CD14-positive monocyte (primary cell): ENCODE results near the gene IMMP2L. TPM values are rescaled to one million over a fixed set of nuclear protein-coding genes. Genes with fewer than 3 reads are reported as not detected.

ENCODE experiments used
- DNase-seq, 3 donors: peaks; one replicate each; pipeline ENCODE4 v3.0.0-alpha.2; 2011 to 2022
- H2AFZ ChIP-seq: 2 replicates; pipeline ENCODE4 v1.6.0; 2012; ENCODE audit warnings: mild to moderate bottlenecking, low read depth, low read length, inconsistent platforms; ENCODE audit not compliant: insufficient read depth, poor library complexity, severe bottlenecking
- H3K27ac ChIP-seq, 2 donors: 1 replicate in 1 of 2; 2 replicates in 1 of 2; pipeline ENCODE4 v1.5.1; 2012 to 2013; ENCODE audit warnings: low read length in 2 of 2, control low read depth in 1 of 2, inconsistent platforms in 1 of 2, low read depth in 1 of 2, mild to moderate bottlenecking in 1 of 2
- H3K27me3 ChIP-seq, 2 donors: one replicate each; pipeline versions ENCODE4 v1.6.0 to v1.6.1; 2011 to 2013; ENCODE audit warnings: low read length in 2 of 2; ENCODE audit not compliant: control insufficient read depth in 2 of 2, insufficient read depth in 2 of 2
- H3K36me3 ChIP-seq, 2 donors: replicated peaks in 1 of 2; 1 replicate in 1 of 2; 2 replicates in 1 of 2; pipeline versions ENCODE4 v1.5.1 to v1.6.1; 2012 to 2013; ENCODE audit warnings: low read length in 2 of 2, control low read depth in 1 of 2, inconsistent platforms in 1 of 2, mild to moderate bottlenecking in 1 of 2; ENCODE audit not compliant: insufficient read depth in 2 of 2, control insufficient read depth in 1 of 2
- H3K4me1 ChIP-seq, 2 donors: 1 replicate in 1 of 2; 2 replicates in 1 of 2; pipeline versions ENCODE4 v1.5.1 to v1.6.1; 2012 to 2013; ENCODE audit warnings: low read length in 2 of 2, control low read depth in 1 of 2, inconsistent platforms in 1 of 2, mild to moderate bottlenecking in 1 of 2, moderate library complexity in 1 of 2; ENCODE audit not compliant: insufficient read depth in 2 of 2, control insufficient read depth in 1 of 2
- H3K4me2 ChIP-seq: replicated peaks from 2 replicates; pipeline ENCODE3; 2012; ENCODE audit warnings: low read length, moderate library complexity, mild to moderate bottlenecking; ENCODE audit not compliant: poor library complexity, severe bottlenecking; ENCODE audit errors: extremely low read depth
- H3K4me3 ChIP-seq, 3 experiments: fragments of 200-600 bp in 1 of 3; sonication (generic) in 1 of 3; replicated peaks in 1 of 3; 1 replicate in 2 of 3; 2 replicates in 1 of 3; pipeline ENCODE4 v1.5.1; 2011 to 2013; ENCODE audit warnings: low read length in 3 of 3, mild to moderate bottlenecking in 3 of 3, control low read depth in 2 of 3, low read depth in 2 of 3, inconsistent platforms in 1 of 3, moderate library complexity in 1 of 3
- H3K79me2 ChIP-seq: 2 replicates; pipeline ENCODE4 v1.6.0; 2012; ENCODE audit warnings: mild to moderate bottlenecking, control low read depth, inconsistent platforms, low read length, moderate library complexity; ENCODE audit not compliant: insufficient read depth
- H3K9ac ChIP-seq: 2 replicates; pipeline ENCODE4 v1.6.0; 2017; ENCODE audit warnings: low read length, mild to moderate bottlenecking; ENCODE audit not compliant: insufficient read depth, poor library complexity, severe bottlenecking
- H3K9me3 ChIP-seq, 2 donors: replicated peaks in 1 of 2; 1 replicate in 1 of 2; 2 replicates in 1 of 2; pipeline versions ENCODE4 v1.5.1 to v1.6.1; 2012 to 2013; ENCODE audit warnings: low read length in 2 of 2, control low read depth in 1 of 2; ENCODE audit not compliant: control insufficient read depth in 1 of 2, insufficient read depth in 1 of 2
- H4K20me1 ChIP-seq: 2 replicates; pipeline ENCODE4 v1.6.0; 2012; ENCODE audit warnings: mild to moderate bottlenecking, low read length, control low read depth, moderate library complexity; ENCODE audit not compliant: insufficient read depth
- H3K27ac Mint-ChIP-seq, 7 donors: one replicate each; pipeline ENCODE4 v1.8.0; 2020; ENCODE audit warnings: mild to moderate bottlenecking in 7 of 7, mixed read lengths in 7 of 7, moderate library complexity in 6 of 7, inconsistent platforms in 2 of 7
- H3K27me3 Mint-ChIP-seq, 3 donors: one replicate each; pipeline ENCODE4 v1.8.0; 2021 to 2022; ENCODE audit warnings: low read depth in 3 of 3, mild to moderate bottlenecking in 3 of 3, mixed read lengths in 3 of 3, moderate library complexity in 3 of 3, inconsistent platforms in 1 of 3
- H3K36me3 Mint-ChIP-seq, 2 donors: one replicate each; pipeline ENCODE4 v1.8.0; 2020; ENCODE audit warnings: mixed read lengths in 2 of 2, inconsistent platforms in 1 of 2, mild to moderate bottlenecking in 1 of 2
- H3K4me1 Mint-ChIP-seq: one replicate; pipeline ENCODE4 v1.8.0; 2020; ENCODE audit warnings: mild to moderate bottlenecking, mixed read lengths
- H3K4me3 Mint-ChIP-seq, 2 donors: one replicate each; pipeline ENCODE4 v1.8.0; 2020; ENCODE audit warnings: mild to moderate bottlenecking in 2 of 2, mixed read lengths in 2 of 2, moderate library complexity in 1 of 2
- H3K9me3 Mint-ChIP-seq, 7 donors: one replicate each; pipeline ENCODE4 v1.8.0; 2020 to 2022; ENCODE audit warnings: mixed read lengths in 7 of 7, mild to moderate bottlenecking in 6 of 7, moderate library complexity in 6 of 7, inconsistent platforms in 2 of 7
- WGBS: methylation state at CpG from one replicate; pipeline ENCODE4 v1.1.5; 2013; ENCODE audit warnings: missing lambda C conversion rate; ENCODE audit not compliant: insufficient coverage; 5-methylcytosine and 5-hydroxymethylcytosine counted together
- intact Hi-C, 2 donors: fragments of 100-400 bp; cut with micrococcal nuclease; formaldehyde crosslinking; loops; one replicate each; pipeline versions ENCODE4 v1.15.0 to v1.15.1; 2023
- polyA plus RNA-seq, 3 donors: library from polyadenylated mRNA; depleted of rRNA in 1 of 3; unstranded in 2 of 3; stranded (reverse) in 1 of 3; fragments of 300-500 nt in 2 of 3; fragments of >200 nt in 1 of 3; fragmentation: Illumina TruSeq in 2 of 3; gene quantifications; 1 replicate in 2 of 3; 2 replicates in 1 of 3; pipeline ENCODE4 v1.2.3, GENCODE V29; 2012 to 2021
- TF ChIP-seq, protein P1 (sequence below): fragments of 200-600 bp; IDR thresholded peaks from one replicate; pipeline ENCODE4 v1.8.0; 2022; ENCODE audit warnings: antibody characterized with exemption, mild to moderate bottlenecking

IMMP2L gene
- polyA plus RNA-seq, 3 donors = 1.9 to 6.4 (median 6.2) TPM

DNA sequence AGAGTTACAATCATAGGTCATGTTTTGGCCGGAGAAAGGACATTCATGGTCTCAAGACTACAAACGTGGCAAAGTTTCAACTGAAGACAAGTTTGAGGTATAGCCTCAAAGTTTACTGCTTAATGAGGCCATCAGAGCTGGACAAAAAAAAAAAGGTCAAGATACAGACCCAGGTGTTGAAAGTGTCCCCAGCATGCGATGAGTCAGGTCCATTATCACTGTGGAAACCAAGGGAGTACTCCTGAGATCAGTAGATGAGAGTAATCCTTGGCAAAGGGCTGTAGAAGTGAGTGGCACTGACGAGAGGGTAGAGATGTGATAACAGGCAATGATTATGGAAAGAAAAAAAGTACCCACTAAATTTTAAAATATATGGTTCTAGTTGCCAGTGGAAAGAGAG, 551.5 kb downstream of the IMMP2L start:
- Histone ChIP-seq H3K4me2 (no peak overlapping the region), H2AFZ (no peak overlapping the region), H3K4me3 (no peak overlapping the region), H3K27me3 (no peaks in the 10 kb centered on the region), H3K79me2 (no peaks in the 10 kb centered on the region), H3K9ac (no peak overlapping the region), H4K20me1 (no peaks in the 10 kb centered on the region), H3K4me1 (peaks cover 13% of the 10 kb centered on the region in 2 donors), H3K36me3 (no peaks in the 10 kb centered on the region), H3K9me3 (no peaks in the 10 kb centered on the region), H3K27ac (no peak overlapping the region)
- H3K27ac Mint-ChIP-seq = no peak overlapping the region
- TF ChIP-seq, protein P1, sequence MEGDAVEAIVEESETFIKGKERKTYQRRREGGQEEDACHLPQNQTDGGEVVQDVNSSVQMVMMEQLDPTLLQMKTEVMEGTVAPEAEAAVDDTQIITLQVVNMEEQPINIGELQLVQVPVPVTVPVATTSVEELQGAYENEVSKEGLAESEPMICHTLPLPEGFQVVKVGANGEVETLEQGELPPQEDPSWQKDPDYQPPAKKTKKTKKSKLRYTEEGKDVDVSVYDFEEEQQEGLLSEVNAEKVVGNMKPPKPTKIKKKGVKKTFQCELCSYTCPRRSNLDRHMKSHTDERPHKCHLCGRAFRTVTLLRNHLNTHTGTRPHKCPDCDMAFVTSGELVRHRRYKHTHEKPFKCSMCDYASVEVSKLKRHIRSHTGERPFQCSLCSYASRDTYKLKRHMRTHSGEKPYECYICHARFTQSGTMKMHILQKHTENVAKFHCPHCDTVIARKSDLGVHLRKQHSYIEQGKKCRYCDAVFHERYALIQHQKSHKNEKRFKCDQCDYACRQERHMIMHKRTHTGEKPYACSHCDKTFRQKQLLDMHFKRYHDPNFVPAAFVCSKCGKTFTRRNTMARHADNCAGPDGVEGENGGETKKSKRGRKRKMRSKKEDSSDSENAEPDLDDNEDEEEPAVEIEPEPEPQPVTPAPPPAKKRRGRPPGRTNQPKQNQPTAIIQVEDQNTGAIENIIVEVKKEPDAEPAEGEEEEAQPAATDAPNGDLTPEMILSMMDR = no peak
- no peak for DNase-seq
- H3K36me3 Mint-ChIP-seq = no peaks in the 10 kb centered on the region
- no peaks in the 10 kb centered on the region for H3K9me3 Mint-ChIP-seq
- intact Hi-C loops = no loop called here
- 92% methylated on average over 3 of the region's 4 CpGs for WGBS
- no peaks in the 10 kb centered on the region for H3K27me3 Mint-ChIP-seq
- no peak overlapping the region for H3K4me3 Mint-ChIP-seq
- peaks cover 14% of the 10 kb centered on the region for H3K4me1 Mint-ChIP-seq

DNA sequence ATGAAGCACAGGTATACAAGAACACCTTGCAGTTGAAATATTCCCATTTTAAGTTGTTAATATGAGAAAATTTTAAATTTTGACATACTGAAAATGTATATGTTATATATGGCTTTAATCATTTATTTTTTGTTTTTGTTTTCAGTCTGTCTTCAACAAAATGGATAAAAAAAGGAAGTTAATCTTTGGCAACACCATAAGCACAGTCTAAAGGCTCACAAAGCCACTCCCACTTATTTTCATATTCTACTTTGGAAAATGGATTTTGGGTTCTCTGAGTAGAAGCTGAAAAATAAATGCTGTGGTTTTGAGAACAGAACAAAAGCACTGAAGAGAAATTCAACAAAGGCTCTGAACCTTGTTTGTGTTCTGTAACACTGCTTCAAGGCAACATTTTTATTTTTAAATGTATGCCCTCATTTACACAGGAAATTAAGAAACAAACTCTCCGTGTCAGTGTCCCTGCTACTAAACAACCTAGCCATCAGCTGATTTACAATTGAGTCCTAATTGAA, 552.7 kb downstream of the IMMP2L start:
- intact Hi-C loops = no loop called here
- Mint-ChIP-seq H3K4me3 (peak overlapping the region in 1 of 2 donors; percentile 31), H3K27ac (no peak overlapping the region), H3K9me3 (no peaks in the 10 kb centered on the region), H3K27me3 (no peaks in the 10 kb centered on the region), H3K4me1 (peaks cover 14% of the 10 kb centered on the region), H3K36me3 (no peaks in the 10 kb centered on the region)
- Histone ChIP-seq H3K27ac (no peak overlapping the region), H3K36me3 (no peaks in the 10 kb centered on the region), H3K4me2 (peak overlapping the region; percentile 15), H3K9ac (no peak overlapping the region), H3K4me1 (peaks cover 13% of the 10 kb centered on the region in 2 donors), H4K20me1 (no peaks in the 10 kb centered on the region), H3K27me3 (no peaks in the 10 kb centered on the region), H3K79me2 (no peaks in the 10 kb centered on the region), H2AFZ (peak overlapping the region; percentile 32), H3K9me3 (no peaks in the 10 kb centered on the region), H3K4me3 (peak overlapping the region in 1 of 3 experiments; percentile 18)
- DNase-seq = peak in 1 of 3 donors; percentile 33
- TF ChIP-seq, protein P1 = no peak
- WGBS = 0% methylated on average over 1 of the region's 1 CpG
